K562 (cell line): ENCODE data around the gene EMC9. TPM values are rescaled to one million over a fixed set of nuclear protein-coding genes. Genes with fewer than 3 reads are reported as not detected.

ENCODE experiments used
- AFF1 ChIP-seq, 2 experiments: fragments of 450-650 bp; IDR thresholded peaks; 2 replicates each; pipeline ENCODE4 v1.6.1; 2018; ENCODE audit warnings: mild to moderate bottlenecking in 2 of 2, low read depth in 1 of 2; ENCODE audit not compliant: partially characterized antibody in 2 of 2
- BDP1 ChIP-seq: IDR thresholded peaks from 3 replicates; pipeline ENCODE4 v1.6.1; 2011; ENCODE audit not compliant: insufficient read length, insufficient read depth
- CHD2 ChIP-seq: IDR thresholded peaks from 2 replicates; pipeline ENCODE4 v1.6.1; 2011; ENCODE audit warnings: low read depth, low read length
- FOXA3 ChIP-seq, 2 experiments: fragments of 450-650 bp in 1 of 2; sonication (generic) in 1 of 2; formaldehyde crosslinking; IDR thresholded peaks in 1 of 2; conservative IDR thresholded peaks in 1 of 2; 2 replicates each; pipeline versions ENCODE4 v1.4.0 to v1.8.0; 2020 to 2022; ENCODE audit warnings: mild to moderate bottlenecking in 2 of 2, missing genetic modification reagents in 1 of 2
- MEF2D ChIP-seq: conservative IDR thresholded peaks from 2 replicates; pipeline ENCODE4 v1.6.1; 2016; ENCODE audit warnings: low read depth, missing genetic modification characterization, missing compliant biosample characterization
- MNT ChIP-seq, 2 experiments: fragments of 450-650 bp; conservative IDR thresholded peaks; 2 replicates each; pipeline ENCODE4 v1.6.1; 2017; ENCODE audit warnings: mild to moderate bottlenecking in 2 of 2, moderate library complexity in 2 of 2
- NR2C2 ChIP-seq, 2 experiments: fragments of 200-800 bp in 1 of 2; sonication (Bioruptor generic) in 1 of 2; sonication (generic) in 1 of 2; formaldehyde crosslinking in 1 of 2; IDR thresholded peaks; 2 replicates each; pipeline versions ENCODE4 v1.6.1 to v1.8.0; 2016 to 2022; ENCODE audit warnings: mild to moderate bottlenecking in 1 of 2, missing compliant biosample characterization in 1 of 2, missing genetic modification characterization in 1 of 2, missing genetic modification reagents in 1 of 2
- PHB ChIP-seq: fragments of 250-450 bp; sonication (Bioruptor Pico); IDR thresholded peaks from 2 replicates; pipeline ENCODE4 v1.5.0; 2021
- PHTF2 ChIP-seq: fragments of 250-450 bp; sonication (Bioruptor Pico); IDR thresholded peaks from 2 replicates; pipeline ENCODE4 v1.5.0; 2021; ENCODE audit warnings: mild to moderate bottlenecking
- RBM15 ChIP-seq: fragments of 200-400 bp; formaldehyde crosslinking; IDR thresholded peaks from 2 replicates; pipeline ENCODE4 v1.6.1; 2018; ENCODE audit warnings: mild to moderate bottlenecking, low read length, moderate library complexity; ENCODE audit not compliant: insufficient read depth
- RBM17 ChIP-seq: fragments of 200-400 bp; formaldehyde crosslinking; IDR thresholded peaks from 2 replicates; pipeline ENCODE4 v1.6.1; 2017; ENCODE audit warnings: low read depth, mild to moderate bottlenecking, low read length, borderline replicate concordance
- SIN3B ChIP-seq: fragments of 450-650 bp; IDR thresholded peaks from 2 replicates; pipeline ENCODE4 v1.6.1; 2017; ENCODE audit warnings: low read depth, mild to moderate bottlenecking, moderate library complexity
- UBTF ChIP-seq, 2 experiments: IDR thresholded peaks; 2 replicates each; pipeline ENCODE4 v1.6.1; 2012; ENCODE audit warnings: improper control_type of control experiment in 2 of 2, low read depth in 2 of 2, low read length in 2 of 2, borderline replicate concordance in 1 of 2
- YY1 ChIP-seq, 3 experiments: IDR thresholded peaks; 2 replicates each; pipeline ENCODE4 v1.6.1; 2011; ENCODE audit warnings: low read length in 2 of 3, mild to moderate bottlenecking in 2 of 3, moderate library complexity in 2 of 3, borderline replicate concordance in 1 of 3, control low read depth in 1 of 3, low read depth in 1 of 3; ENCODE audit not compliant: insufficient read depth in 3 of 3, insufficient replicate concordance in 2 of 3, control insufficient read depth in 1 of 3, insufficient read length in 1 of 3; ENCODE audit errors: extremely low read depth in 1 of 3
- ZKSCAN1 ChIP-seq: fragments of 150-350 bp; IDR thresholded peaks from 2 replicates; pipeline ENCODE4 v1.6.1; 2016; ENCODE audit warnings: low read depth, low read length
- ZNF217 ChIP-seq: sonication (generic); formaldehyde crosslinking; IDR thresholded peaks from 2 replicates; pipeline ENCODE4 v1.8.0; 2022; ENCODE audit warnings: mild to moderate bottlenecking, missing genetic modification reagents
- ZNF282 ChIP-seq: sonication (generic); formaldehyde crosslinking; IDR thresholded peaks from 2 replicates; pipeline ENCODE4 v1.8.1; 2023; ENCODE audit warnings: missing genetic modification reagents
- polyA plus RNA-seq, 8 experiments: library from polyadenylated mRNA; depleted of rRNA in 4 of 8; stranded (reverse) in 5 of 8; unstranded in 3 of 8; fragments of >200 nt; fragmentation: Nextera tagmentation in 2 of 8; fragmentation: Illumina TruSeq in 1 of 8; extraction: Ambion mirVana in 2 of 8; extraction: Trizol in 1 of 8; gene quantifications; 2 replicates each; pipeline versions ENCODE4 v1.2.1 to v1.2.3, GENCODE V29; 2011 to 2014; ENCODE audit warnings: inconsistent platforms in 1 of 8, missing spikeins in 1 of 8
- total RNA-seq, 7 experiments: library from RNA; depleted of rRNA in 6 of 7; stranded (reverse); fragments of >200 nt in 6 of 7; fragmentation: Illumina TruSeq in 2 of 7; extraction: Trizol in 2 of 7; gene quantifications; 2 replicates each; pipeline versions ENCODE4 v1.2.1 to v1.2.3, GENCODE V29; 2011 to 2021; ENCODE audit warnings: low replicate concordance in 1 of 7

The EMC9 gene
- total and polyA plus RNA-seq, 9 of the 15 experiments (the other 6 are each of a cell fraction or from before 2014, with no cell fraction given) = 3.1 to 13.2 (median 7.8) TPM

GRCh38 chr14:24113801-24114531 lies 27.4 kb downstream of the EMC9 start (continued):
- peak in 1 of 2 experiments; percentile 46; a peak in 1 of 4 replicates for TF ChIP-seq UBTF (IDR thresholded peaks at IDR 0.05; ENCODE audit: borderline replicate concordance in 1 of 2, low read depth in 2 of 2, low read length in 2 of 2)
- TF ChIP-seq SIN3B = no peak
- no peak for TF ChIP-seq BDP1
- no peak for TF ChIP-seq ZNF217 (CRISPR knock-in tag)
- TF ChIP-seq ZKSCAN1 = no peak
- TF ChIP-seq RBM15 = no peak
- no peak for TF ChIP-seq MEF2D
- no peak for TF ChIP-seq NR2C2 (CRISPR knock-in tag; IDR thresholded peaks at IDR 0.05)
- no peak; the same call in none of the 2 replicates for TF ChIP-seq NR2C2 (tag; IDR thresholded peaks at IDR 0.05)
- peak; percentile 38; the same call in 1 of the 2 replicates for TF ChIP-seq CHD2
- no peak for TF ChIP-seq PHTF2 (CRISPR knock-in tag)
- TF ChIP-seq RBM17 = no peak
- TF ChIP-seq FOXA3 (CRISPR knock-in tag; conservative IDR thresholded peaks at IDR 0.05 in 1 of 2, IDR thresholded peaks at IDR 0.05 in 1 of 2) = no peak
- no peak for TF ChIP-seq AFF1 (IDR thresholded peaks at IDR 0.05; ENCODE audit: low read depth in 1 of 2, partially characterized antibody in 2 of 2)
- TF ChIP-seq ZNF282 (CRISPR knock-in tag) = no peak
- peak in 2 of 3 experiments; percentile 9 to 42 for TF ChIP-seq YY1 (IDR thresholded peaks at IDR 0.05; ENCODE audit: borderline replicate concordance in 1 of 3, control insufficient read depth in 1 of 3, extremely low read depth in 1 of 3, insufficient read depth in 3 of 3, insufficient read length in 1 of 3, insufficient replicate concordance in 2 of 3, low read depth in 1 of 3, low read length in 2 of 3)
- TF ChIP-seq PHB (CRISPR knock-in tag) = no peak
- TF ChIP-seq MNT (conservative IDR thresholded peaks at IDR 0.05) = no peak; a peak in 1 of 4 replicates
